ENCODE measurements around the gene PAPPA. TPM values are rescaled to one million over a fixed set of nuclear protein-coding genes. Genes with fewer than 3 reads are reported as not detected.

PAPPA gene
- total and polyA plus RNA-seq, 9 of the 15 experiments (the other 6 are each of a cell fraction or from before 2014, with no cell fraction given), result 0.06 to 0.18 (median 0.11) TPM

DNA sequence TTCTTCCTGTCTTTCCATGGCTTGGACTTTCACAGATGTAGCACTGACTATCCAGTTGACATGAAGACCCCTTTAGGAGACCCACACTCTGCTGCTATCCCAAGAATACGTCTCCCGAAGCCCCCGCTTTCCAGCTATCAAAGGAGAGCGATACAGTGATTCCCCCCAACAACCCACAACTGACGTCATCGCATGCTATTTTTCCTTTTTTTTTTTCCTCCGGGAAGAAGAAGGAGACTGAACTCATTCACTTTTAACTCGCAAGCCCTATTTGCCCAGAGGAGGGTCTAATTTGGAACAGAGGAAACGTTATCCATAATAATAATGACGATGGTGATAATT lies 2.1 kb downstream of the PAPPA start:
- no peak overlapping the region for H3K9ac ChIP-seq (ENCODE audit: insufficient read depth in 1 of 2, low read depth in 2 of 2, low read length in 2 of 2)
- no peak for FAIRE-seq
- no peaks in the 10 kb centered on the region for H3K36me3 ChIP-seq (ENCODE audit: control insufficient read depth, insufficient read depth, low read length)
- H2AFZ ChIP-seq (ENCODE audit: low read depth, low read length), result no peak overlapping the region
- H3K9me1 ChIP-seq (ENCODE audit: control insufficient read depth, insufficient read depth, low read length), result no peaks in the 10 kb centered on the region
- H3K27ac ChIP-seq (ENCODE audit: extremely low read depth, low read depth, low read length), result no peak overlapping the region
- H4K20me1 ChIP-seq (replicated peaks; ENCODE audit: control insufficient read depth, insufficient read depth, low read length), result no peaks in the 10 kb centered on the region
- H3K4me3 ChIP-seq, result no peak overlapping the region
- CTCF ChIA-PET (ENCODE audit: low intra/inter-chr PET ratio), result no interaction called here
- no peak for ATAC-seq
- intact Hi-C loops (cut with micrococcal nuclease) (no loop called here), in situ Hi-C loops (cut with MboI) (loop anchor here (10.0 kb wide), 1 partner anchor 339 kb away; no protein-coding TSS in a partner anchor)
- no peak for DNase-seq (ENCODE audit: extremely low read depth in 1 of 4, low spot score in 3 of 4)
- POLR2A ChIA-PET, result interaction anchor here (0.6 to 1.3 kb wide), 2 partner anchors 57 to 296 kb away, joined by 3 to 4 read pairs; no protein-coding TSS in a partner anchor
- no peaks in the 10 kb centered on the region for H3K9me3 ChIP-seq (replicated peaks; ENCODE audit: control insufficient read depth, insufficient read depth, low read depth, low read length)
- peaks cover 0 to 10% of the 10 kb centered on the region in 2 experiments; a peak in 3 of 5 replicates for H3K4me1 ChIP-seq (replicated peaks in 1 of 2; ENCODE audit: control insufficient read depth in 2 of 2, insufficient read depth in 2 of 2, low read length in 2 of 2)
- no peak overlapping the region for H3K4me2 ChIP-seq (ENCODE audit: insufficient read depth, low read length)
- H3K27me3 ChIP-seq (ENCODE audit: control insufficient read depth in 2 of 2, insufficient read depth in 2 of 2, low read length in 2 of 2), result peaks cover 7 to 23% of the 10 kb centered on the region in 2 experiments; a peak in 4 of 5 replicates
- BruUV-seq (replicated peaks), result no TSS peak
- no peaks in the 10 kb centered on the region for H3K79me2 ChIP-seq (ENCODE audit: control insufficient read depth, insufficient read depth, low read length)
- 38% methylated on average over 10 of the region's 10 CpGs for WGBS (ENCODE audit: insufficient coverage, low coverage, missing lambda C conversion rate)
- no peak for TF ChIP-seq TFAM (CRISPR knock-in tag; conservative IDR thresholded peaks at IDR 0.05)
- TF ChIP-seq TBP (optimal IDR thresholded peaks at IDR 0.05; ENCODE audit: low read depth, low read length), result no peak
- TF ChIP-seq ZC3H4 (CRISPR knock-in tag; IDR thresholded peaks at IDR 0.05; ENCODE audit: borderline replicate concordance), result no peak
- no peak for TF ChIP-seq CREM (IDR thresholded peaks at IDR 0.05; ENCODE audit: low read depth)
- TF ChIP-seq OTX1 (CRISPR knock-in tag; IDR thresholded peaks at IDR 0.05), result no peak
- no peak for TF ChIP-seq RHOXF2B (CRISPR knock-in tag; conservative IDR thresholded peaks at IDR 0.05)
- TF ChIP-seq, protein P1, sequence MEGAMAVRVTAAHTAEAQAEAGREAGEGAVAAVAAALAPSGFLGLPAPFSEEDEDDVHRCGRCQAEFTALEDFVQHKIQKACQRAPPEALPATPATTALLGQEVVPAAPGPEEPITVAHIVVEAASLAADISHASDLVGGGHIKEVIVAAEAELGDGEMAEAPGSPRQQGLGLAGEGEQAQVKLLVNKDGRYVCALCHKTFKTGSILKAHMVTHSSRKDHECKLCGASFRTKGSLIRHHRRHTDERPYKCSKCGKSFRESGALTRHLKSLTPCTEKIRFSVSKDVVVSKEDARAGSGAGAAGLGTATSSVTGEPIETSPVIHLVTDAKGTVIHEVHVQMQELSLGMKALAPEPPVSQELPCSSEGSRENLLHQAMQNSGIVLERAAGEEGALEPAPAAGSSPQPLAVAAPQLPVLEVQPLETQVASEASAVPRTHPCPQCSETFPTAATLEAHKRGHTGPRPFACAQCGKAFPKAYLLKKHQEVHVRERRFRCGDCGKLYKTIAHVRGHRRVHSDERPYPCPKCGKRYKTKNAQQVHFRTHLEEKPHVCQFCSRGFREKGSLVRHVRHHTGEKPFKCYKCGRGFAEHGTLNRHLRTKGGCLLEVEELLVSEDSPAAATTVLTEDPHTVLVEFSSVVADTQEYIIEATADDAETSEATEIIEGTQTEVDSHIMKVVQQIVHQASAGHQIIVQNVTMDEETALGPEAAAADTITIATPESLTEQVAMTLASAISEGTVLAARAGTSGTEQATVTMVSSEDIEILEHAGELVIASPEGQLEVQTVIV (CRISPR knock-in tag; IDR thresholded peaks at IDR 0.05; ENCODE audit: borderline replicate concordance), result no peak
- TF ChIP-seq NR1H2 (CRISPR knock-in tag; IDR thresholded peaks at IDR 0.05), result no peak
- no peak for TF ChIP-seq JUND (IDR thresholded peaks at IDR 0.05; ENCODE audit: borderline replicate concordance, low read depth, low read length)
- TF ChIP-seq JUND (tag; IDR thresholded peaks at IDR 0.05; ENCODE audit: borderline replicate concordance, low read depth, low read length), result 0 out of 3 replicates have a peak, but pooled peaks have one; percentile 36
- TF ChIP-seq, protein P2, sequence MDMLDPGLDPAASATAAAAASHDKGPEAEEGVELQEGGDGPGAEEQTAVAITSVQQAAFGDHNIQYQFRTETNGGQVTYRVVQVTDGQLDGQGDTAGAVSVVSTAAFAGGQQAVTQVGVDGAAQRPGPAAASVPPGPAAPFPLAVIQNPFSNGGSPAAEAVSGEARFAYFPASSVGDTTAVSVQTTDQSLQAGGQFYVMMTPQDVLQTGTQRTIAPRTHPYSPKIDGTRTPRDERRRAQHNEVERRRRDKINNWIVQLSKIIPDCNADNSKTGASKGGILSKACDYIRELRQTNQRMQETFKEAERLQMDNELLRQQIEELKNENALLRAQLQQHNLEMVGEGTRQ (CRISPR knock-in tag; IDR thresholded peaks at IDR 0.05), result no peak
- TF ChIP-seq ZNF197 (CRISPR knock-in tag; IDR thresholded peaks at IDR 0.05; ENCODE audit: low read depth), result no peak
- TF ChIP-seq, protein P3, sequence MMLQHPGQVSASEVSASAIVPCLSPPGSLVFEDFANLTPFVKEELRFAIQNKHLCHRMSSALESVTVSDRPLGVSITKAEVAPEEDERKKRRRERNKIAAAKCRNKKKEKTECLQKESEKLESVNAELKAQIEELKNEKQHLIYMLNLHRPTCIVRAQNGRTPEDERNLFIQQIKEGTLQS (IDR thresholded peaks at IDR 0.05), result peak; percentile 37; the same call in 1 of the 2 replicates
- TF ChIP-seq, protein P3 (CRISPR knock-in tag; conservative IDR thresholded peaks at IDR 0.05), result no peak
- TF ChIP-seq ATF7 (IDR thresholded peaks at IDR 0.05), result peak; percentile 47; the same call in 1 of the 2 replicates
- TF ChIP-seq PRMT5 (CRISPR knock-in tag; IDR thresholded peaks at IDR 0.05), result no peak
- TF ChIP-seq HEY1 (CRISPR knock-in tag; IDR thresholded peaks at IDR 0.05; ENCODE audit: borderline replicate concordance), result no peak
- TF ChIP-seq ATF1 (CRISPR knock-in tag; IDR thresholded peaks at IDR 0.05), result no peak
- TF ChIP-seq ATF1 (tag; IDR thresholded peaks at IDR 0.05), result peak; percentile 30; the same call in 1 of the 2 replicates
- TF ChIP-seq, protein P4, sequence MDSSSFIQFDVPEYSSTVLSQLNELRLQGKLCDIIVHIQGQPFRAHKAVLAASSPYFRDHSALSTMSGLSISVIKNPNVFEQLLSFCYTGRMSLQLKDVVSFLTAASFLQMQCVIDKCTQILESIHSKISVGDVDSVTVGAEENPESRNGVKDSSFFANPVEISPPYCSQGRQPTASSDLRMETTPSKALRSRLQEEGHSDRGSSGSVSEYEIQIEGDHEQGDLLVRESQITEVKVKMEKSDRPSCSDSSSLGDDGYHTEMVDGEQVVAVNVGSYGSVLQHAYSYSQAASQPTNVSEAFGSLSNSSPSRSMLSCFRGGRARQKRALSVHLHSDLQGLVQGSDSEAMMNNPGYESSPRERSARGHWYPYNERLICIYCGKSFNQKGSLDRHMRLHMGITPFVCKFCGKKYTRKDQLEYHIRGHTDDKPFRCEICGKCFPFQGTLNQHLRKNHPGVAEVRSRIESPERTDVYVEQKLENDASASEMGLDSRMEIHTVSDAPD (CRISPR knock-in tag; IDR thresholded peaks at IDR 0.05), result no peak
